HG02642 (cell line): ENCODE data around the gene RASL10B.
"Not testable (repeated sequence)": the region's sequence is repeated elsewhere in the genome, so short reads cannot be mapped to it uniquely, and the experiment has no call there.

Experiments
- ATAC-seq: cut with Tn5 transposase; IDR thresholded peaks from one replicate; pipeline ENCODE4 v1.9.1; 2021; ENCODE audit warnings: mild to moderate bottlenecking; ENCODE audit not compliant: unreplicated experiment, poor library complexity

Gene RASL10B, protein sequence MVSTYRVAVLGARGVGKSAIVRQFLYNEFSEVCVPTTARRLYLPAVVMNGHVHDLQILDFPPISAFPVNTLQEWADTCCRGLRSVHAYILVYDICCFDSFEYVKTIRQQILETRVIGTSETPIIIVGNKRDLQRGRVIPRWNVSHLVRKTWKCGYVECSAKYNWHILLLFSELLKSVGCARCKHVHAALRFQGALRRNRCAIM

GRCh38 chr17:35731239-35731916 lies at the start of gene RASL10B:
TSS of gene RASL10B (plus strand) at chr17:35731639. CDS start at chr17:35735185, 3,546 bp downstream.
- ATAC-seq = no peak

GRCh38 chr17:35683591-35683990 lies 47.8 kb upstream of the RASL10B start:
- ATAC-seq = no peak

DNA sequence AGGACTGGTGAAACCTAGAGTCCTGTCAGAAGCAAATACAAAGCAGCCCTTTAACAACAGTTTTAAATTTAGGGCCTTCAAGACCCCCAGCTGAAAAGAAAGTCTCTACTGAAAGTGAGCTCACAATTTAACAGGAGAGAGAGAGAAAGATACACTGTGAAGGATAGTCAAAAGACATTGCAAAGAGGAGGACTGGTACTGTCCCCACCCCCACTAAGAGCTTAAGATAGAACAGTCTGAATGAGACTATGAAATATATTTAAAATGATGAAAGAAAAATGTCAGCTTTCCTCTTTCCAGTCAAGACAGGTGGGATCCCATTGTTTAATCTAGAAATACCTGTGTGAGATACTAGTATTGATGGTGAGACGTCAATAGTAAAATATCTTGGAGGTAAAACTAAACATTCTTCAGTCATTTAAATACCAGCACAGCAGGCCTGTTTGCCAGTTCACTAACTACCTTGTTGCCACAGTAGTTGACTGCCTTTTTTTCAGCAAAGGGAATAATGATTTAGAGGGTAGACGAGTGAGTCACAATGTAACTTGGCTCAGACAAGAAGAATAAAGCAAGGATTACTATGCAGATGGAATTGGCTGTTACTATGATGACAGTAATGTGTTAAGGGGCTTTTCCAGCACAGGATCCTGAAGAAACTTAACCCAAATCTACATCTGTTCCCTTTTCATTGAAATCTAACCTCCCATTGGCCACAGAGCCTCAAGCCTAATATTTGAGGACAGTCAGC lies 47.2 kb upstream of the RASL10B start:
- no peak for ATAC-seq

- no peak for ATAC-seq
Observed at GRCh38 chr17:35692512-35693210, 38.8 kb upstream of the RASL10B start.

DNA sequence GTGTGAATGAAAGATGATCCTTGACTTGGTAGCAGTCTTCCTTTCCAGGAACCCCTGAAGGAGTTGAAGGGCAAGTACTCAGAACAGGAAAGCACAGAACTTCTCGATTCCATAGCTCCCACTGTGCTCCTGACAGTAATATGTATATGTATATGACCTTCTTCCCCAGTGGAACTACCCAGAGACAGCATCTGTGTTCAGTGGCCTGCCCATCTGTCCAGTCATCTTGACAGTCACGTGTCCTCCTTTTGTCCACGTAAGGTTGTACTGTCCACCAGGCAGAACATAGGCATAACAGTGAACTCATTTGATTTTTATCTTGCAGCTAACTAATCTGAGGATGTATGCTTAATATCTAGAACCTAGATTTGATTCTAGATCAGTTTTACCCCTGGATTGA lies 37.8 kb upstream of the RASL10B start:
- ATAC-seq = no peak

DNA sequence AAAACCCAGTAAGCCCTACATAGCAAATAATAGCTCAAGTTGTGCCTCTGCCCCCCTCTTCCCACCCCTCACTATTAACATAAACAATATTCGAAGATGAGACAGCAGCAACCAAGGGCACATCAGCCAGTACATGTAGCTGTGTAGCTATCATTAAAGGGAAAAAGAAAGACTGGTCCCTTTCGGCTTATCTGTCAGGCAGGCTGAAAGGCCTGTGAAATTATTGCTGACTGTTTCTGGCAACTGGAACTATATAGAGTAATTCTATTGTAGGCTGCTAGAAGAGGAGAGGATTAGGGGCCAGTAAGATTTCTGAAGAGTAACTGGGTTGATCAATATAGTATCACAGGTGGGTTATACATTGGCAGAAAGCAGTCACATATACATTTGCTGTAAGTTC lies 36.5 kb upstream of the RASL10B start:
- no peak for ATAC-seq

- no peak for ATAC-seq
Observed at GRCh38 chr17:35695613-35696012, 35.8 kb upstream of the RASL10B start.

- ATAC-seq = no peak
Observed at GRCh38 chr17:35698800-35699199, 32.6 kb upstream of the RASL10B start.

DNA sequence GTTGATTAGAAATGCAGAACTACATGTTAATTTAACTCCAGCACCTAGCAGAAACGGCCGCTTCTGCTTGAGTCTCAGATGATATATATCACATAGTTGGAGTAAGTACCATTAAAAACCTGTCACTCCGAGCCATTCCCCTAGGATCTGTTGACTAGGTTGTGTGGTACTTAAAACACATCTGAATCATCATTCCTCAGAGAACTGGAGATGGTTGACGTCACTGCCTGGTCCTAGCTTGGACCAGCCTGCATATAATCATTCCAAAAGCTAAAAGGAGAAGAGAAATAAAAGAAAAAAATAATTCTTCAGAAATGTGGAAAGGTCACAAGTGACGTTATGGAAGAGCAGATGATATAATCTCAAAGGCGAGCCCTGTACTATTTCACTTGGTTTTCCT lies 31.3 kb upstream of the RASL10B start:
- no peak for ATAC-seq

GRCh38 chr17:35701491-35701890 lies 29.9 kb upstream of the RASL10B start:
- no peak for ATAC-seq

DNA sequence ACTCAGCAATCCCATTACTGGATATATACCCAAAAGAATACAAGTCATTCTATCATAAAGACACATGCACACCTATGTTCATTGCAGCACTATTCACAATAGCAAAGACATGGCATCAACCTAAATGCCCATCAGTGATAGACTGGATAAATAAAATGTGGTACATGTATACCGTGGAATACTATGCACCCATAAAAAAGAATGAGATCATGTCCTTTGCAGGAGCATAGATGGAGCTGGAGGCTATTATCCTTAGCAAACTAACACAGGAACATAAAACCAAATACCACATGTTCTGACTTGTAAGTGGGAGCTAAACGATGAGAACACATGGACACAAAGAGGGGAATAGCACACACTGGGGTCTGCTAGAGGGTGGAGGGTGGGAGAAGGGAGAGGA lies 28.1 kb upstream of the RASL10B start:
- not testable (repeated sequence) for ATAC-seq

- no peak for ATAC-seq
Observed at GRCh38 chr17:35705230-35705629, 26.2 kb upstream of the RASL10B start.

GRCh38 chr17:35705705-35706104 lies 25.7 kb upstream of the RASL10B start:
- no peak for ATAC-seq

DNA sequence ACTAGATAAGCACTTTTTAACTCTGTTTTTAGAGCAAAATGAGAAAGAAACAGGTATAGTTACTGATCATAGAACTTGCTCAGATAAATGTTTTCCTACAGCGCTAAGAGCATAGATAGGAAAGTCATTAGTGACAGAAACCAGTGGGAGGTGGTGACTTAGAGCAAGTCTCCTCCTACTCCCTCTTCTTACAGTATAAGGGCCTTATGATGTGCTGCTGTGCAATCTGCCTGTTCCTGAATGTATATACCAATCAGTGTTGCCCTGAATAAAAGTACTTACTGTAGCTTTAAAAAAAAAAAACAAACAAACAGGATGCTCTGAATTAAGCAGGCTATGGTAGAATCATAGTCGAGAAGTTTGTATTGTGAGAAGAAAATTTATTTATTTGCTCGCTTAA lies 23.3 kb upstream of the RASL10B start:
- ATAC-seq = no peak

GRCh38 chr17:35708951-35709350 lies 22.5 kb upstream of the RASL10B start:
- ATAC-seq = no peak

DNA sequence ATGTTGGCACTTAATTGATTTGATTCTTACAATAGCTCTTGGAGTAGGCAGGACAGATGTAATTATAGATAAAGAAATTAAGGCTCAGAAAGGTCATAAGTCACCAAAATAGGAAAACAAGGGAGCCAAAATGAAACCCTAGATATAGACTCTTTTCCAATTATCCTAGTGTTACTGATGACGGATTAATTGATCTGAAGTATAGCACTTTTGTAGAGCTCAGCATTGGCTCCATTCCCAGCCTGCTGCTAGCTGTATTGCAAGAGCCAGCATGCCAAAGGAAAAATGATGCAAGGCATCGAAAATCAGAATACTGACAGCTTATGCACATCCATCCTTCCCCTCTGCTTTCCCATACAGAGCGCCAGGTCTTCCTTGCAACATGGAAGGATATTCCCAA lies 21.6 kb upstream of the RASL10B start:
- ATAC-seq = no peak

DNA sequence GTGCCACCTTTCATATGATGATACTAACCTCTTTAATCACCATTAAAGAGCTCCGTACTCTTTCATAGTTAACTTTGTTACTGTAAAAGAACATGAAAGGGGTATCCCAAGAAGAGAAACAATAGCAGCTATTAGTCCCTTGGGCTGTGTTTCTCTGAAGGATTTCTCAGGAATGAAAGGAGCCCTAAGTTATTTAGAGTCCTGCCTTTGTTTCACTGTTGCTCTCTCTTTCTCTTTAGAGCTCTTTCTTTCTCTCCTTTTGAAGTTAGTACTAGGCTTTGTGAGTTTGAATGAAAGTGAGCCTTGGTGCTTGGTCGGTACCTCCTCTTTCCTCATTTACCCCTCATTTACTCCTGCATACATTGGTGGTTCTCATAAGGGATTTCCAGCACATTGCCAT lies 20.5 kb upstream of the RASL10B start:
- ATAC-seq = no peak

DNA sequence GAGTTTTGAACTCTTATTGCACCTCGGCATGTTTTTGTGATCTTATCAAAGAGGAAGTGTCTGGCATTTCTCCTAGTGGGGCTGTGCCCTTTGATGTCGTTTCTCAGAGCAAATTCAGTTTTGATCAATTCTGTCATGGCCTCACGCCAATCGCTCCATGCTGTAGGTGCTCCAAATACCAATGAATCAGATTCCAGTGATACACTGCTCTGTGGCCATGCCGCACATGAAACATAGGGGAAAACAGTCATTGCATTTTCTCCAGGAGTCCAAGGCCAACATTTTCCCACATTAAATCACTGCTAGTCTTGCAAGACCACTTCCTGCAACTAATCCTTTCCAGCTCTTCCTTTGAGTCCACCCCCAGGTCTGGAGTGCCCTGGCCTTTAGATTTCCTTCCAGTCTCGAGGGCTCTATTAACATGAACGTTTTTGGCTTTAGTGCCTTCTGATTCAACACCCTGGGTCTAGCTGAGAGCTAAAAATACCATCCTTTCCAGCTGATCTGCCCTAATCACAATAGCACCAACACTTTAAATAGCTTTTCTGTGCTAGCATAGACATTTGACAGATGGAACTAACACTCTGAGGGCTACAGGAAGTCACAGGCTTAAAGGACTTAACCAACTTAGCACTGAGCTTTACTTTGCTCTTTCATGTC lies 18.2 kb upstream of the RASL10B start:
- ATAC-seq = no peak

GRCh38 chr17:35714988-35715387 lies 16.5 kb upstream of the RASL10B start:
- no peak for ATAC-seq

GRCh38 chr17:35715416-35715815 lies 16.0 kb upstream of the RASL10B start:
- ATAC-seq = no peak
